H1 (cell line): ENCODE measurements around the gene TIE1. TPM values are rescaled to one million over a fixed set of nuclear protein-coding genes. Genes with fewer than 3 reads are reported as not detected.

Experiments
- CTCF ChIA-PET: fragments of 300-600 bp; sonication (Branson Sonifier 250); formaldehyde crosslinking; loops from one replicate; lab custom pipeline; 2021; ENCODE audit not compliant: partially characterized antibody; lab: Charles Lee
- POLR2A ChIA-PET: fragments of 300-600 bp; sonication (Branson Sonifier 250); formaldehyde crosslinking; loops from one replicate; lab custom pipeline; 2021; ENCODE audit warnings: inconsistent platforms; ENCODE audit not compliant: partially characterized antibody; lab: Charles Lee
- DNase-seq, 2 experiments: peaks; one replicate each; pipeline versions ENCODE4 v3.0.0 to v3.0.0-alpha.2; 2010 to 2022; ENCODE audit warnings: low spot score in 2 of 2, low read depth in 1 of 2, mixed read lengths in 1 of 2
- FAIRE-seq: peaks from 2 replicates; lab custom pipeline; 2011; peaks lifted over from hg19 to GRCh38; lab: Jason Lieb, UNC
- H2AFZ ChIP-seq: 2 replicates; pipeline ENCODE4 v1.8.1; 2012; ENCODE audit warnings: low read length, inconsistent platforms
- H2AK5ac ChIP-seq: 2 replicates; pipeline ENCODE4 v1.6.1; 2013; ENCODE audit warnings: low read depth, low read length
- H2BK120ac ChIP-seq: replicated peaks from 2 replicates; pipeline ENCODE3; 2013; ENCODE audit warnings: low read depth, low read length, inconsistent platforms
- H2BK12ac ChIP-seq: 2 replicates; pipeline ENCODE4 v1.6.1; 2013; ENCODE audit warnings: low read depth, low read length
- H2BK15ac ChIP-seq: 2 replicates; pipeline ENCODE4 v1.6.1; 2013; ENCODE audit warnings: low read length
- H2BK20ac ChIP-seq: 2 replicates; pipeline ENCODE4 v1.6.1; 2013; ENCODE audit warnings: low read length
- H2BK5ac ChIP-seq: 2 replicates; pipeline ENCODE4 v1.6.1; 2013; ENCODE audit warnings: low read depth, low read length
- H3K14ac ChIP-seq: 2 replicates; pipeline ENCODE4 v1.6.1; 2013; ENCODE audit warnings: inconsistent platforms; ENCODE audit not compliant: insufficient read length
- H3K18ac ChIP-seq: 2 replicates; pipeline ENCODE4 v1.6.1; 2013; ENCODE audit warnings: low read length; ENCODE audit errors: extremely low read depth
- H3K23ac ChIP-seq: 2 replicates; pipeline ENCODE4 v1.6.1; 2013; ENCODE audit warnings: inconsistent platforms; ENCODE audit not compliant: insufficient read length
- H3K23me2 ChIP-seq: 2 replicates; pipeline ENCODE4 v1.6.1; 2013; ENCODE audit warnings: low read depth, low read length
- H3K27ac ChIP-seq: 2 replicates; pipeline ENCODE4 v1.6.1; 2011; ENCODE audit warnings: low read depth, low read length, inconsistent platforms
- H3K27me3 ChIP-seq, 4 experiments: replicated peaks in 1 of 4; 1 replicate in 1 of 4; 2 replicates in 3 of 4; pipeline versions ENCODE4 v1.6.1 to v1.8.1; 2011 to 2013; ENCODE audit warnings: low read length in 3 of 4, mild to moderate bottlenecking in 3 of 4, inconsistent platforms in 2 of 4, mixed read lengths in 2 of 4, moderate library complexity in 1 of 4; ENCODE audit not compliant: control insufficient read depth in 3 of 4, insufficient read depth in 3 of 4; ENCODE audit errors: extremely low read depth in 1 of 4
- H3K36me3 ChIP-seq, 4 experiments: 2 replicates each; pipeline versions ENCODE4 v1.6.1 to v1.8.1; 2011 to 2013; ENCODE audit warnings: mild to moderate bottlenecking in 4 of 4, low read length in 3 of 4, moderate library complexity in 2 of 4, control low read depth in 1 of 4, inconsistent platforms in 1 of 4; ENCODE audit not compliant: insufficient read depth in 4 of 4, control insufficient read depth in 2 of 4
- H3K4ac ChIP-seq: replicated peaks from 2 replicates; pipeline ENCODE3; 2013; ENCODE audit warnings: low read length, low read depth, mixed read lengths, inconsistent platforms; ENCODE audit not compliant: insufficient read length
- H3K4me1 ChIP-seq, 4 experiments: replicated peaks in 1 of 4; 1 replicate in 1 of 4; 2 replicates in 3 of 4; pipeline versions ENCODE4 v1.6.1 to v1.8.1; 2011 to 2013; ENCODE audit warnings: low read length in 3 of 4, inconsistent platforms in 2 of 4, mixed read lengths in 1 of 4; ENCODE audit not compliant: insufficient read depth in 4 of 4, control insufficient read depth in 3 of 4
- H3K4me2 ChIP-seq, 2 experiments: 2 replicates each; pipeline versions ENCODE4 v1.6.1 to v1.8.1; 2011 to 2013; ENCODE audit warnings: low read depth in 2 of 2, low read length in 2 of 2, control low read depth in 1 of 2, inconsistent platforms in 1 of 2, mild to moderate bottlenecking in 1 of 2; ENCODE audit not compliant: insufficient read depth in 1 of 2
- H3K4me3 ChIP-seq, 4 experiments: fragments of 200-600, 300-600 bp in 1 of 4; sonication (generic), shearing (Covaris generic), sonication (Bioruptor Twin) in 1 of 4; 2 replicates each; pipeline versions ENCODE4 v1.5.1 to v1.8.1; 2011 to 2016; ENCODE audit warnings: low read length in 4 of 4, low read depth in 3 of 4, control low read depth in 2 of 4, inconsistent platforms in 2 of 4, mild to moderate bottlenecking in 2 of 4, mixed read lengths in 1 of 4, moderate library complexity in 1 of 4; ENCODE audit not compliant: insufficient read depth in 2 of 4; ENCODE audit errors: extremely low read depth in 1 of 4
- H3K56ac ChIP-seq: replicated peaks from 2 replicates; pipeline ENCODE3; 2013; ENCODE audit warnings: low read depth, mild to moderate bottlenecking, mixed read lengths, low read length, inconsistent platforms; ENCODE audit not compliant: insufficient read length
- H3K79me1 ChIP-seq: 2 replicates; pipeline ENCODE4 v1.6.1; 2013; ENCODE audit warnings: low read depth, low read length, control low read depth
- H3K79me2 ChIP-seq, 2 experiments: 2 replicates each; pipeline versions ENCODE4 v1.6.1 to v1.8.1; 2012 to 2013; ENCODE audit warnings: low read length in 2 of 2, mild to moderate bottlenecking in 2 of 2, inconsistent platforms in 1 of 2; ENCODE audit not compliant: insufficient read depth in 2 of 2, control insufficient read depth in 1 of 2
- H3K9ac ChIP-seq, 4 experiments: replicated peaks in 1 of 4; 1 replicate in 1 of 4; 2 replicates in 3 of 4; pipeline versions ENCODE4 v1.6.1 to v1.8.1; 2011 to 2013; ENCODE audit warnings: low read depth in 3 of 4, low read length in 3 of 4, control low read depth in 2 of 4, mild to moderate bottlenecking in 2 of 4, moderate library complexity in 2 of 4, inconsistent platforms in 1 of 4; ENCODE audit errors: extremely low read depth in 1 of 4
- H3K9me3 ChIP-seq, 2 experiments: 2 replicates each; pipeline versions ENCODE4 v1.6.1 to v1.8.1; 2012 to 2013; ENCODE audit warnings: mild to moderate bottlenecking in 2 of 2, moderate library complexity in 2 of 2, control low read depth in 1 of 2, inconsistent platforms in 1 of 2, low read depth in 1 of 2, low read length in 1 of 2, mixed read lengths in 1 of 2; ENCODE audit not compliant: insufficient read depth in 2 of 2
- H4K20me1 ChIP-seq, 2 experiments: replicated peaks in 1 of 2; 2 replicates each; pipeline versions ENCODE3 to v1.8.1; 2011 to 2013; ENCODE audit warnings: inconsistent platforms in 2 of 2, low read length in 2 of 2, mild to moderate bottlenecking in 1 of 2; ENCODE audit not compliant: insufficient read depth in 2 of 2, control insufficient read depth in 1 of 2
- H4K5ac ChIP-seq: 2 replicates; pipeline ENCODE4 v1.6.1; 2013; ENCODE audit warnings: low read length, low read depth, mixed read lengths, inconsistent platforms; ENCODE audit not compliant: insufficient read length
- H4K8ac ChIP-seq: 2 replicates; pipeline ENCODE4 v1.8.0; 2013; ENCODE audit warnings: mild to moderate bottlenecking, moderate library complexity, low read length, inconsistent platforms; ENCODE audit not compliant: insufficient read depth; ENCODE audit errors: extremely low read depth
- H4K91ac ChIP-seq: replicated peaks from 2 replicates; pipeline ENCODE3; 2013; ENCODE audit warnings: low read length, mixed read lengths, inconsistent platforms; ENCODE audit not compliant: insufficient read length
- CHD1 ChIP-seq: IDR thresholded peaks from 2 replicates; pipeline ENCODE4 v1.6.1; 2012; ENCODE audit warnings: low read depth, low read length, improper control_type of control experiment
- EGR1 ChIP-seq: IDR thresholded peaks from 2 replicates; pipeline ENCODE4 v1.6.1; 2011; ENCODE audit warnings: low read depth, low read length, borderline replicate concordance
- FOSL1 ChIP-seq: IDR thresholded peaks from 2 replicates; pipeline ENCODE4 v1.6.1; 2011; ENCODE audit warnings: mild to moderate bottlenecking, low read depth, low read length, moderate library complexity; ENCODE audit not compliant: insufficient read depth
- GABPA ChIP-seq: IDR thresholded peaks from 2 replicates; pipeline ENCODE4 v1.6.1; 2011; ENCODE audit warnings: mild to moderate bottlenecking, low read length, moderate library complexity, borderline replicate concordance; ENCODE audit not compliant: insufficient read depth
- KDM1A ChIP-seq: fragments of 200-600, 300-600 bp; sonication (generic); IDR thresholded peaks from 2 replicates; pipeline ENCODE4 v1.7.1; 2016; ENCODE audit warnings: mild to moderate bottlenecking, low read length, borderline replicate concordance
- NANOG ChIP-seq: IDR thresholded peaks from 2 replicates; pipeline ENCODE4 v1.6.1; 2011; ENCODE audit warnings: low read length, low read depth, mild to moderate bottlenecking, inconsistent platforms; ENCODE audit not compliant: insufficient read depth, poor library complexity, severe bottlenecking
- POLR2AphosphoS5 ChIP-seq: IDR thresholded peaks from 2 replicates; pipeline ENCODE4 v1.6.1; 2011; ENCODE audit warnings: low read depth, low read length
- POU5F1 ChIP-seq: IDR thresholded peaks from 2 replicates; pipeline ENCODE4 v1.6.1; 2011; ENCODE audit warnings: low read depth, mild to moderate bottlenecking, low read length, moderate library complexity
- RXRA ChIP-seq: IDR thresholded peaks from 2 replicates; pipeline ENCODE4 v1.6.1; 2011; ENCODE audit warnings: low read depth, mild to moderate bottlenecking, low read length, moderate library complexity; ENCODE audit not compliant: insufficient read depth
- SIX5 ChIP-seq: IDR thresholded peaks from 2 replicates; pipeline ENCODE4 v1.6.1; 2011; ENCODE audit warnings: mild to moderate bottlenecking, low read depth, low read length
- SP4 ChIP-seq: IDR thresholded peaks from 2 replicates; pipeline ENCODE4 v1.6.1; 2012; ENCODE audit warnings: low read length, inconsistent platforms
- TAF7 ChIP-seq: optimal IDR thresholded peaks from 2 replicates; pipeline ENCODE3; 2011; ENCODE audit warnings: low read depth, mild to moderate bottlenecking, inconsistent platforms, low read length, moderate library complexity, borderline replicate concordance
- WGBS, 2 experiments: shearing (Covaris generic) in 1 of 2; methylation state at CpG; one replicate each; pipeline versions ENCODE4 v1.1.6 to v1.1.7; 2013 to 2015; ENCODE audit warnings: low lambda C conversion rate in 2 of 2, mixed read lengths in 2 of 2, inconsistent platforms in 1 of 2, low coverage in 1 of 2, missing lambda C conversion rate in 1 of 2; ENCODE audit not compliant: insufficient replicate concordance in 2 of 2, insufficient coverage in 1 of 2, insufficient read length in 1 of 2; ENCODE audit errors: extremely low coverage in 1 of 2, missing lambda C conversion rate in 1 of 2; 5-methylcytosine and 5-hydroxymethylcytosine counted together
- polyA plus RNA-seq, 7 experiments: library from polyadenylated mRNA; depleted of rRNA in 3 of 7; stranded (reverse) in 5 of 7; unstranded in 2 of 7; fragments of >200 nt in 5 of 7; fragments of 200-250 nt in 2 of 7; gene quantifications; 1 replicate in 5 of 7; 2 replicates in 1 of 7; 4 replicates in 1 of 7; pipeline versions ENCODE4 v1.2.1 to v1.2.3, GENCODE V29; 2011 to 2013; ENCODE audit warnings: missing spikeins in 2 of 7, mixed read lengths in 2 of 7
- total RNA-seq: library from RNA; stranded (reverse); fragmentation: NEBNext Ultra II Directional; extraction: Animal tissue kit (Norgen Biotek cat#: 25700); gene quantifications from 2 replicates; pipeline ENCODE4 v1.2.1, GENCODE V29; 2021

The TIE1 gene
- total and polyA plus RNA-seq, 2 of the 8 experiments (the other 6 are each of a cell fraction or from before 2014, with no cell fraction given): 0.74 to 2.2 TPM

- Histone ChIP-seq H2BK12ac (peak overlapping the region; percentile 96), H3K79me1 (no peaks in the 10 kb centered on the region), H3K9ac (no peak overlapping the region), H3K4ac (no peak overlapping the region), H2BK120ac (no peak overlapping the region), H3K27ac (no peak overlapping the region), H3K4me2 (no peak overlapping the region), H4K8ac (peak overlapping the region; percentile 7; the same call in 1 of the 2 replicates), H3K14ac (no peak overlapping the region), H3K18ac (no peak overlapping the region; the same call in 1 of the 2 replicates), H3K27me3 (no peaks in the 10 kb centered on the region), H4K20me1 (no peaks in the 10 kb centered on the region), H2AK5ac (no peak overlapping the region), H3K4me1 (peaks cover 0 to 8% (median 4%) of the 10 kb centered on the region in 4 experiments; a peak in 4 of 7 replicates), H2BK20ac (peak overlapping the region; percentile 91; the same call in 1 of the 2 replicates), H2BK15ac (peak overlapping the region; percentile 0; the same call in 1 of the 2 replicates), H3K56ac (no peak overlapping the region), H4K91ac (peak overlapping the region; percentile 58), H2BK5ac (peak overlapping the region; percentile 40; the same call in 1 of the 2 replicates), H2AFZ (no peak overlapping the region), H3K23ac (no peak overlapping the region), H4K5ac (no peak overlapping the region), H3K23me2 (no peaks in the 10 kb centered on the region; the same call in 1 of the 2 replicates), H3K9me3 (no peaks in the 10 kb centered on the region), H3K36me3 (no peaks in the 10 kb centered on the region), H3K4me3 (no peak overlapping the region), H3K79me2 (no peaks in the 10 kb centered on the region)
- DNase-seq: no peak
- WGBS, 2 experiments: 90% methylated on average over 7 of the region's 7 CpGs; no CpG with 5 or more reads in 1 of the 2 experiments
- CTCF ChIA-PET: interaction anchor here (1.0 to 3.1 kb wide), 5 partner anchors 9 to 120 kb away, joined by 3 to 26 read pairs (median 5); partner anchors contain the start of gene C1orf210
- no peak for FAIRE-seq
- POLR2A ChIA-PET: interaction anchor here (1.0 to 2.6 kb wide), 5 partner anchors 9 to 64 kb away, joined by 3 to 15 read pairs (median 5); partner anchors contain the start of genes C1orf210, CDC20 and TMEM125
- TF ChIP-seq POLR2AphosphoS5: no peak
- no peak for TF ChIP-seq SP4
- no peak for TF ChIP-seq POU5F1
- TF ChIP-seq SIX5: no peak
- TF ChIP-seq FOSL1: no peak
- no peak for TF ChIP-seq GABPA
- TF ChIP-seq CHD1: no peak
- no peak for TF ChIP-seq EGR1
- no peak for TF ChIP-seq TAF7
- TF ChIP-seq NANOG: no peak
- no peak for TF ChIP-seq RXRA
- no peak for TF ChIP-seq KDM1A
Observed at GRCh38 chr1:43293896-43294760, 6.7 kb upstream of the TIE1 start.
